ENCODE data around the gene VAV2. TPM values are rescaled to one million over a fixed set of nuclear protein-coding genes. Genes with fewer than 3 reads are reported as not detected.
"Not testable (repeated sequence)": the region's sequence is repeated elsewhere in the genome, so short reads cannot be mapped to it uniquely, and the experiment has no call there.

Gene VAV2
- total RNA-seq, 1 experiment from 2014 or later: 21.4 TPM

- DNase-seq (ENCODE audit: low spot score); in situ Hi-C loops (cut with HindIII; ENCODE audit: low sequenced_read_pairs): not testable (repeated sequence)
Observed at GRCh38 chr9:133766234-133766633, 225.9 kb downstream of the VAV2 start.

- in situ Hi-C loops (cut with HindIII; ENCODE audit: low sequenced_read_pairs): no loop called here
- DNase-seq (ENCODE audit: low spot score): no peak
Observed at GRCh38 chr9:133763272-133764183, 228.6 kb downstream of the VAV2 start.

- DNase-seq (ENCODE audit: low spot score): no peak
- in situ Hi-C loops (cut with HindIII; ENCODE audit: low sequenced_read_pairs): no loop called here
Observed at GRCh38 chr9:133762488-133763271, 229.4 kb downstream of the VAV2 start.

GRCh38 chr9:133761641-133762248, 230.4 kb downstream of the VAV2 start:
- no peak for DNase-seq (ENCODE audit: low spot score)
- in situ Hi-C loops (cut with HindIII; ENCODE audit: low sequenced_read_pairs): no loop called here

- in situ Hi-C loops (cut with HindIII; ENCODE audit: low sequenced_read_pairs): no loop called here
- no peak for DNase-seq (ENCODE audit: low spot score)
Observed at GRCh38 chr9:133760713-133761290, 231.3 kb downstream of the VAV2 start.

- no peak for DNase-seq (ENCODE audit: low spot score)
- in situ Hi-C loops (cut with HindIII; ENCODE audit: low sequenced_read_pairs): no loop called here
Observed at GRCh38 chr9:133759946-133760345, 232.2 kb downstream of the VAV2 start.

GRCh38 chr9:133759146-133759900, 232.8 kb downstream of the VAV2 start:
- DNase-seq (ENCODE audit: low spot score): no peak
- in situ Hi-C loops (cut with HindIII; ENCODE audit: low sequenced_read_pairs): no loop called here

- no peak for DNase-seq (ENCODE audit: low spot score)
- in situ Hi-C loops (cut with HindIII; ENCODE audit: low sequenced_read_pairs): no loop called here
Observed at GRCh38 chr9:133758228-133758627, 233.9 kb downstream of the VAV2 start.

- DNase-seq (ENCODE audit: low spot score): no peak
- in situ Hi-C loops (cut with HindIII; ENCODE audit: low sequenced_read_pairs): no loop called here
Observed at GRCh38 chr9:133754688-133755227, 237.4 kb downstream of the VAV2 start.

- in situ Hi-C loops (cut with HindIII; ENCODE audit: low sequenced_read_pairs): no loop called here
Observed at GRCh38 chr9:133754187-133754586, 237.9 kb downstream of the VAV2 start.

GRCh38 chr9:133752739-133753446, 239.2 kb downstream of the VAV2 start:
- in situ Hi-C loops (cut with HindIII; ENCODE audit: low sequenced_read_pairs): no loop called here
- no peak for DNase-seq (ENCODE audit: low spot score)

More at GRCh38 chr9:133754187-133754586, 237.9 kb downstream of the VAV2 start:
- DNase-seq (ENCODE audit: low spot score): no peak

GRCh38 chr9:133750982-133751649, 241.0 kb downstream of the VAV2 start:
- no peak for DNase-seq (ENCODE audit: low spot score)

GRCh38 chr9:133747309-133747708, 244.8 kb downstream of the VAV2 start:
- in situ Hi-C loops (cut with HindIII; ENCODE audit: low sequenced_read_pairs): no loop called here
- DNase-seq (ENCODE audit: low spot score): no peak

More at GRCh38 chr9:133750982-133751649, 241.0 kb downstream of the VAV2 start:
- in situ Hi-C loops (cut with HindIII; ENCODE audit: low sequenced_read_pairs): no loop called here

GRCh38 chr9:133744528-133744927, 247.6 kb downstream of the VAV2 start:
- in situ Hi-C loops (cut with HindIII; ENCODE audit: low sequenced_read_pairs); DNase-seq (ENCODE audit: low spot score): not testable (repeated sequence)

- in situ Hi-C loops (cut with HindIII; ENCODE audit: low sequenced_read_pairs): no loop called here
- peak; percentile 81 for DNase-seq (ENCODE audit: low spot score)
Observed at GRCh38 chr9:133742849-133743444, 249.2 kb downstream of the VAV2 start.

- no peak for DNase-seq (ENCODE audit: low spot score)
- in situ Hi-C loops (cut with HindIII; ENCODE audit: low sequenced_read_pairs): no loop called here
Observed at GRCh38 chr9:133742251-133742650, 249.9 kb downstream of the VAV2 start.

GRCh38 chr9:133741716-133742115, 250.4 kb downstream of the VAV2 start:
- no peak for DNase-seq (ENCODE audit: low spot score)
- in situ Hi-C loops (cut with HindIII; ENCODE audit: low sequenced_read_pairs): no loop called here

All from G401 (cell line).